ENCODE results near the gene PHB1. TPM values are rescaled to one million over a fixed set of nuclear protein-coding genes. Genes with fewer than 3 reads are reported as not detected.

PHB1 gene
- total RNA-seq, 1 experiment from 2014 or later = 367 TPM

- no peak for TF ChIP-seq SIN3A (IDR thresholded peaks at IDR 0.05; ENCODE audit: borderline replicate concordance, insufficient read depth, low read depth, low read length)
- no peak for TF ChIP-seq POLR2AphosphoS5 (IDR thresholded peaks at IDR 0.05; ENCODE audit: low read depth, low read length)
- no peak for TF ChIP-seq CTCF (IDR thresholded peaks at IDR 0.05)
- TF ChIP-seq REST (IDR thresholded peaks at IDR 0.05; ENCODE audit: insufficient read depth in 1 of 2, low read depth in 2 of 2, low read length in 1 of 2) = no peak
- TF ChIP-seq TCF7L2 (IDR thresholded peaks at IDR 0.05; ENCODE audit: low read depth, low read length) = no peak
- in situ Hi-C loops (cut with HindIII; ENCODE audit: low pct_unique_long_range_greater_than_20kb, low sequenced_read_pairs) = no loop called here
- DNase-seq (ENCODE audit: low read depth, low spot score) (no peak), ATAC-seq (no peak)
- Histone ChIP-seq H3K9me3 (ENCODE audit: control insufficient read depth, insufficient read depth, low read depth, low read length) (no peaks in the 10 kb centered on the region), H3K36me3 (ENCODE audit: control insufficient read depth, insufficient read depth, low read length) (no peaks in the 10 kb centered on the region), H3K4me1 (ENCODE audit: control insufficient read depth, insufficient read depth, low read length) (no peaks in the 10 kb centered on the region), H3K27ac (ENCODE audit: low read length) (no peak overlapping the region), H3K27me3 (ENCODE audit: control insufficient read depth, insufficient read depth, low read length) (no peaks in the 10 kb centered on the region), H3K4me3 (ENCODE audit: low read depth in 2 of 2, low read length in 2 of 2) (no peak overlapping the region)
- no TSS peak for BruUV-seq (replicated peaks)
- intact Hi-C loops (cut with micrococcal nuclease; ENCODE audit: unreplicated experiment) = no loop called here
- POLR2A ChIA-PET = no interaction called here
- CTCF ChIA-PET = no interaction called here
Measured at GRCh38 chr17:49378311-49378710, 36.4 kb downstream of the PHB1 start.

- intact Hi-C loops (cut with micrococcal nuclease; ENCODE audit: unreplicated experiment) = no loop called here
- ChIA-PET CTCF (interaction anchor here (0.6 kb wide), 1 partner anchor 468 kb away, joined by 14 read pairs; no protein-coding TSS in a partner anchor), POLR2A (no interaction called here)
- ATAC-seq = no peak
- no peak for DNase-seq (ENCODE audit: low read depth, low spot score)
- TF ChIP-seq REST (IDR thresholded peaks at IDR 0.05; ENCODE audit: insufficient read depth in 1 of 2, low read depth in 2 of 2, low read length in 1 of 2) (no peak), SIN3A (IDR thresholded peaks at IDR 0.05; ENCODE audit: borderline replicate concordance, insufficient read depth, low read depth, low read length) (no peak), CTCF (IDR thresholded peaks at IDR 0.05) (no peak), POLR2AphosphoS5 (IDR thresholded peaks at IDR 0.05; ENCODE audit: low read depth, low read length) (no peak), TCF7L2 (IDR thresholded peaks at IDR 0.05; ENCODE audit: low read depth, low read length) (no peak)
- Histone ChIP-seq H3K9me3 (ENCODE audit: control insufficient read depth, insufficient read depth, low read depth, low read length) (no peaks in the 10 kb centered on the region), H3K27me3 (ENCODE audit: control insufficient read depth, insufficient read depth, low read length) (no peaks in the 10 kb centered on the region), H3K4me1 (ENCODE audit: control insufficient read depth, insufficient read depth, low read length) (no peaks in the 10 kb centered on the region), H3K27ac (ENCODE audit: low read length) (no peak overlapping the region), H3K4me3 (ENCODE audit: low read depth in 2 of 2, low read length in 2 of 2) (no peak overlapping the region), H3K36me3 (ENCODE audit: control insufficient read depth, insufficient read depth, low read length) (no peaks in the 10 kb centered on the region)
- BruUV-seq (replicated peaks) = no TSS peak
- in situ Hi-C loops (cut with HindIII; ENCODE audit: low pct_unique_long_range_greater_than_20kb, low sequenced_read_pairs) = no loop called here
Measured at GRCh38 chr17:49375544-49375943, 39.1 kb downstream of the PHB1 start.
